GM23338 (cell line): Measurements from ENCODE around the gene COX4I2. TPM values are rescaled to one million over a fixed set of nuclear protein-coding genes. Genes with fewer than 3 reads are reported as not detected.

Source experiments
- ATAC-seq: fragments of 200-7000 bp; cut with Tn5 transposase; 3 replicates; pipeline ENCODE4 v1.9.1; 2020
- DNase-seq: peaks from one replicate; pipeline ENCODE4 v3.0.0-alpha.2; 2015; ENCODE audit warnings: low spot score
- H2AFZ ChIP-seq: fragments of 200-600 bp; sonication (generic); 2 replicates; pipeline ENCODE4 v1.8.0; 2016; ENCODE audit warnings: antibody characterized with exemption, mild to moderate bottlenecking, moderate library complexity
- H3F3A ChIP-seq: fragments of 200-600 bp; sonication (generic); replicated peaks from 2 replicates; pipeline ENCODE4 v1.8.0; 2017; ENCODE audit warnings: antibody characterized with exemption, mixed run types, low read depth
- H3K27ac ChIP-seq: fragments of 200-600 bp; sonication (generic); 2 replicates; pipeline ENCODE4 v1.6.1; 2016; ENCODE audit warnings: low read depth
- H3K27me3 ChIP-seq: fragments of 200-600 bp; sonication (generic); 2 replicates; pipeline ENCODE4 v1.8.0; 2016; ENCODE audit warnings: mild to moderate bottlenecking, mixed run types, moderate library complexity; ENCODE audit not compliant: insufficient read depth
- H3K36me3 ChIP-seq: fragments of 200-600 bp; sonication (generic); 2 replicates; pipeline ENCODE4 v1.8.0; 2016; ENCODE audit warnings: mild to moderate bottlenecking; ENCODE audit not compliant: insufficient read depth
- H3K4me1 ChIP-seq: fragments of 200-600 bp; sonication (generic); 2 replicates; pipeline ENCODE4 v1.8.0; 2016; ENCODE audit warnings: mild to moderate bottlenecking, moderate library complexity; ENCODE audit not compliant: insufficient read depth
- H3K4me2 ChIP-seq: fragments of 200-600 bp; sonication (generic); 2 replicates; pipeline ENCODE4 v1.7.1; 2017; ENCODE audit warnings: mixed run types
- H3K4me3 ChIP-seq: fragments of 200-600 bp; sonication (generic); 2 replicates; pipeline ENCODE4 v1.6.1; 2016; ENCODE audit warnings: mixed run types
- H3K79me2 ChIP-seq: fragments of 200-600 bp; sonication (generic); replicated peaks from 2 replicates; pipeline ENCODE4 v1.8.0; 2017; ENCODE audit warnings: mild to moderate bottlenecking; ENCODE audit not compliant: insufficient read depth
- H3K9me2 ChIP-seq: fragments of 200-600 bp; sonication (generic); 2 replicates; pipeline ENCODE4 v1.8.0; 2017; ENCODE audit not compliant: insufficient read depth
- H4K20me1 ChIP-seq: fragments of 200-600 bp; sonication (generic); replicated peaks from 2 replicates; pipeline ENCODE4 v1.8.0; 2017; ENCODE audit warnings: mild to moderate bottlenecking; ENCODE audit not compliant: insufficient read depth
- H3K27ac Mint-ChIP-seq: 2 replicates; pipeline ENCODE4 v1.8.0; 2020; ENCODE audit warnings: inconsistent platforms, mild to moderate bottlenecking, moderate library complexity, mixed read lengths
- H3K27me3 Mint-ChIP-seq: 3 replicates; pipeline ENCODE4 v1.8.0; 2022; ENCODE audit warnings: low read depth, mild to moderate bottlenecking, moderate library complexity, mixed read lengths, inconsistent platforms; ENCODE audit not compliant: insufficient read depth, poor library complexity
- H3K36me3 Mint-ChIP-seq: 3 replicates; pipeline ENCODE4 v1.8.0; 2021; ENCODE audit warnings: low read depth, mild to moderate bottlenecking, inconsistent platforms, moderate library complexity, mixed read lengths
- H3K4me1 Mint-ChIP-seq: 3 replicates; pipeline ENCODE4 v1.8.0; 2020; ENCODE audit warnings: mild to moderate bottlenecking, inconsistent platforms, mixed read lengths
- H3K4me3 Mint-ChIP-seq: 3 replicates; pipeline ENCODE4 v1.8.0; 2021; ENCODE audit warnings: moderate library complexity, mild to moderate bottlenecking, inconsistent platforms, mixed read lengths
- H3K9me3 Mint-ChIP-seq: 3 replicates; pipeline ENCODE4 v1.8.0; 2020; ENCODE audit warnings: moderate library complexity, mild to moderate bottlenecking, inconsistent platforms, mixed read lengths
- EZH2phosphoT487 ChIP-seq: fragments of 200-600 bp; sonication (generic); IDR thresholded peaks from one replicate; pipeline ENCODE4 v1.8.1; 2018; ENCODE audit warnings: antibody characterized with exemption; ENCODE audit not compliant: unreplicated experiment
- NANOG ChIP-seq: IDR thresholded peaks from 2 replicates; pipeline ENCODE4 v1.6.1; 2016; ENCODE audit warnings: antibody characterized with exemption, borderline replicate concordance
- STAT1 ChIP-seq: IDR thresholded peaks from one replicate; pipeline ENCODE4 v1.6.1; 2016; ENCODE audit warnings: antibody characterized with exemption; ENCODE audit not compliant: unreplicated experiment
- ZNF114 ChIP-seq: fragments of 250-450 bp; sonication (Bioruptor Pico); IDR thresholded peaks from 2 replicates; pipeline ENCODE4 v1.5.0; 2020; ENCODE audit warnings: mild to moderate bottlenecking, moderate library complexity
- polyA plus RNA-seq: library from polyadenylated mRNA; unstranded; fragments of >200 nt; fragmentation: Nextera tagmentation; extraction: Ambion mirVana; gene quantifications from 2 replicates; pipeline ENCODE4 v1.2.1, GENCODE V29; 2016
- total RNA-seq: library from RNA; depleted of rRNA; stranded (reverse); fragments of >200 nt; shearing (Covaris generic); gene quantifications from 2 replicates; pipeline ENCODE4 v1.2.3, GENCODE V29; 2014
- TF ChIP-seq, protein P1 (sequence below), 2 experiments: fragments of 200-600 bp in 1 of 2; sonication (generic) in 1 of 2; conservative IDR thresholded peaks; 2 replicates each; pipeline versions ENCODE4 v1.5.1 to v1.6.1; 2016 to 2017; ENCODE audit warnings: antibody characterized with exemption in 2 of 2, low read depth in 2 of 2, mild to moderate bottlenecking in 2 of 2, moderate library complexity in 1 of 2
- TF ChIP-seq, protein P2 (sequence below): IDR thresholded peaks from one replicate; pipeline ENCODE4 v1.6.1; 2018; ENCODE audit warnings: antibody characterized with exemption; ENCODE audit not compliant: unreplicated experiment
- TF ChIP-seq, protein P3 (sequence below): fragments of 250-450 bp; sonication (Bioruptor Pico); IDR thresholded peaks from 2 replicates; pipeline ENCODE4 v1.5.0; 2020; ENCODE audit warnings: mild to moderate bottlenecking, moderate library complexity

Gene COX4I2
- total and polyA plus RNA-seq, 2 experiments from 2014 or later: 0.63 TPM; not detected in 1

DNA sequence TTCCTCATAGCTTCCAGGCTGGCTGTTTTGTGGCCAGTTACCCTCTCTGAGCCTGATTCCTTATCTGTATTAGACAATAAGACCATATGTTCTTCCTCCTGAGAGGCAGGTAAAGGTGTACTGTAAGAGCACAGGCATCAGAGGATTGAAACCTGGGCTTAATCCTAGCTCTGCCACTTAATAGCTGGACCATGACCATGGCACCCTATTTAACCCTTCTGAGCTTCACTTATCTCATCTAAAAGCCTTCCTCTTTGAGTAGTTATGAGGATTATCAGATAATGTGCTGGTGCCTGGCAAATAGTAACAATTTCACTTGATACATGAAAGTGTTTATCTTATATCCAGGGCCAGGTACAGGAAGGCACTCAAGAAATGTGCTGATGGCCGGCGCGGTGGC is 50.1 kb downstream of the COX4I2 start:
- peaks cover 9% of the 10 kb centered on the region; the same call in 1 of the 2 replicates for H3K9me2 ChIP-seq
- ATAC-seq: no peak
- H3K36me3 Mint-ChIP-seq: peaks cover 28% of the 10 kb centered on the region

DNA sequence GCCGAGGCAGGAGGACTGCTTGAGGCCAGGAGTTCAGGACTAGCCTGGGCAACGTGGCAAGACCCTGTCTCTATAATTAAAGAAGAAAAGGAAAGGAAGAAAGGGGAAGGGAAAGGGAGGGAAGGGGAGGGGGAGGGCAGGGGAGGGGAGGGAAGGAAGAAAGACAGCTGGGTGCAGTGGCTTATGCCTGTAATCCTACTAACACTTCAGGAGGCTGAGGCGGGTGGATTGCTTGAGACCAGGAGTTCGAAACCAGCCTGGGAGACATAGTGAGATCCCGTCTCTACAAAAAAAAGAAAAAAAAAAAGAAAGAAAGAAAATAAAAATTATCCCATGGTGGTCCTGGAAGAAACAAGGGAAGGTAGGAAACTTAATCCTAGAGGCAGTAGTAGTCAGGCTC is 51.4 kb downstream of the COX4I2 start:
- Mint-ChIP-seq H3K36me3 (peaks cover 28% of the 10 kb centered on the region), H3K4me3 (no peak overlapping the region), H3K27ac (no peak overlapping the region; the same call in 1 of the 2 replicates), H3K9me3 (no peaks in the 10 kb centered on the region; the same call in 2 of the 3 replicates), H3K4me1 (peaks cover 32% of the 10 kb centered on the region), H3K27me3 (peaks cover 5% of the 10 kb centered on the region)
- peaks cover 18% of the 10 kb centered on the region for H4K20me1 ChIP-seq
- no peak overlapping the region for H3K4me2 ChIP-seq
- H3K79me2 ChIP-seq: peaks cover 76% of the 10 kb centered on the region
- no peak for ATAC-seq
- no peaks in the 10 kb centered on the region for H3K27me3 ChIP-seq
- peaks cover 9% of the 10 kb centered on the region; the same call in 1 of the 2 replicates for H3K9me2 ChIP-seq
- H2AFZ ChIP-seq: no peak overlapping the region
- H3K27ac ChIP-seq: peak overlapping the region; percentile 78; the same call in 1 of the 2 replicates
- no peak overlapping the region for H3K4me3 ChIP-seq
- H3K4me1 ChIP-seq: peaks cover 29% of the 10 kb centered on the region
- peaks cover 5% of the 10 kb centered on the region; the same call in 1 of the 2 replicates for H3K36me3 ChIP-seq
- no peak for DNase-seq
- peaks cover 22% of the 10 kb centered on the region; the same call in 1 of the 2 replicates for H3F3A ChIP-seq
- TF ChIP-seq NANOG: no peak
- TF ChIP-seq, protein P1, sequence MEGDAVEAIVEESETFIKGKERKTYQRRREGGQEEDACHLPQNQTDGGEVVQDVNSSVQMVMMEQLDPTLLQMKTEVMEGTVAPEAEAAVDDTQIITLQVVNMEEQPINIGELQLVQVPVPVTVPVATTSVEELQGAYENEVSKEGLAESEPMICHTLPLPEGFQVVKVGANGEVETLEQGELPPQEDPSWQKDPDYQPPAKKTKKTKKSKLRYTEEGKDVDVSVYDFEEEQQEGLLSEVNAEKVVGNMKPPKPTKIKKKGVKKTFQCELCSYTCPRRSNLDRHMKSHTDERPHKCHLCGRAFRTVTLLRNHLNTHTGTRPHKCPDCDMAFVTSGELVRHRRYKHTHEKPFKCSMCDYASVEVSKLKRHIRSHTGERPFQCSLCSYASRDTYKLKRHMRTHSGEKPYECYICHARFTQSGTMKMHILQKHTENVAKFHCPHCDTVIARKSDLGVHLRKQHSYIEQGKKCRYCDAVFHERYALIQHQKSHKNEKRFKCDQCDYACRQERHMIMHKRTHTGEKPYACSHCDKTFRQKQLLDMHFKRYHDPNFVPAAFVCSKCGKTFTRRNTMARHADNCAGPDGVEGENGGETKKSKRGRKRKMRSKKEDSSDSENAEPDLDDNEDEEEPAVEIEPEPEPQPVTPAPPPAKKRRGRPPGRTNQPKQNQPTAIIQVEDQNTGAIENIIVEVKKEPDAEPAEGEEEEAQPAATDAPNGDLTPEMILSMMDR (conservative IDR thresholded peaks at IDR 0.05; ENCODE audit: low read depth in 2 of 2): no peak
- TF ChIP-seq, protein P2, sequence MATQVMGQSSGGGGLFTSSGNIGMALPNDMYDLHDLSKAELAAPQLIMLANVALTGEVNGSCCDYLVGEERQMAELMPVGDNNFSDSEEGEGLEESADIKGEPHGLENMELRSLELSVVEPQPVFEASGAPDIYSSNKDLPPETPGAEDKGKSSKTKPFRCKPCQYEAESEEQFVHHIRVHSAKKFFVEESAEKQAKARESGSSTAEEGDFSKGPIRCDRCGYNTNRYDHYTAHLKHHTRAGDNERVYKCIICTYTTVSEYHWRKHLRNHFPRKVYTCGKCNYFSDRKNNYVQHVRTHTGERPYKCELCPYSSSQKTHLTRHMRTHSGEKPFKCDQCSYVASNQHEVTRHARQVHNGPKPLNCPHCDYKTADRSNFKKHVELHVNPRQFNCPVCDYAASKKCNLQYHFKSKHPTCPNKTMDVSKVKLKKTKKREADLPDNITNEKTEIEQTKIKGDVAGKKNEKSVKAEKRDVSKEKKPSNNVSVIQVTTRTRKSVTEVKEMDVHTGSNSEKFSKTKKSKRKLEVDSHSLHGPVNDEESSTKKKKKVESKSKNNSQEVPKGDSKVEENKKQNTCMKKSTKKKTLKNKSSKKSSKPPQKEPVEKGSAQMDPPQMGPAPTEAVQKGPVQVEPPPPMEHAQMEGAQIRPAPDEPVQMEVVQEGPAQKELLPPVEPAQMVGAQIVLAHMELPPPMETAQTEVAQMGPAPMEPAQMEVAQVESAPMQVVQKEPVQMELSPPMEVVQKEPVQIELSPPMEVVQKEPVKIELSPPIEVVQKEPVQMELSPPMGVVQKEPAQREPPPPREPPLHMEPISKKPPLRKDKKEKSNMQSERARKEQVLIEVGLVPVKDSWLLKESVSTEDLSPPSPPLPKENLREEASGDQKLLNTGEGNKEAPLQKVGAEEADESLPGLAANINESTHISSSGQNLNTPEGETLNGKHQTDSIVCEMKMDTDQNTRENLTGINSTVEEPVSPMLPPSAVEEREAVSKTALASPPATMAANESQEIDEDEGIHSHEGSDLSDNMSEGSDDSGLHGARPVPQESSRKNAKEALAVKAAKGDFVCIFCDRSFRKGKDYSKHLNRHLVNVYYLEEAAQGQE: no peak
- TF ChIP-seq, protein P3, sequence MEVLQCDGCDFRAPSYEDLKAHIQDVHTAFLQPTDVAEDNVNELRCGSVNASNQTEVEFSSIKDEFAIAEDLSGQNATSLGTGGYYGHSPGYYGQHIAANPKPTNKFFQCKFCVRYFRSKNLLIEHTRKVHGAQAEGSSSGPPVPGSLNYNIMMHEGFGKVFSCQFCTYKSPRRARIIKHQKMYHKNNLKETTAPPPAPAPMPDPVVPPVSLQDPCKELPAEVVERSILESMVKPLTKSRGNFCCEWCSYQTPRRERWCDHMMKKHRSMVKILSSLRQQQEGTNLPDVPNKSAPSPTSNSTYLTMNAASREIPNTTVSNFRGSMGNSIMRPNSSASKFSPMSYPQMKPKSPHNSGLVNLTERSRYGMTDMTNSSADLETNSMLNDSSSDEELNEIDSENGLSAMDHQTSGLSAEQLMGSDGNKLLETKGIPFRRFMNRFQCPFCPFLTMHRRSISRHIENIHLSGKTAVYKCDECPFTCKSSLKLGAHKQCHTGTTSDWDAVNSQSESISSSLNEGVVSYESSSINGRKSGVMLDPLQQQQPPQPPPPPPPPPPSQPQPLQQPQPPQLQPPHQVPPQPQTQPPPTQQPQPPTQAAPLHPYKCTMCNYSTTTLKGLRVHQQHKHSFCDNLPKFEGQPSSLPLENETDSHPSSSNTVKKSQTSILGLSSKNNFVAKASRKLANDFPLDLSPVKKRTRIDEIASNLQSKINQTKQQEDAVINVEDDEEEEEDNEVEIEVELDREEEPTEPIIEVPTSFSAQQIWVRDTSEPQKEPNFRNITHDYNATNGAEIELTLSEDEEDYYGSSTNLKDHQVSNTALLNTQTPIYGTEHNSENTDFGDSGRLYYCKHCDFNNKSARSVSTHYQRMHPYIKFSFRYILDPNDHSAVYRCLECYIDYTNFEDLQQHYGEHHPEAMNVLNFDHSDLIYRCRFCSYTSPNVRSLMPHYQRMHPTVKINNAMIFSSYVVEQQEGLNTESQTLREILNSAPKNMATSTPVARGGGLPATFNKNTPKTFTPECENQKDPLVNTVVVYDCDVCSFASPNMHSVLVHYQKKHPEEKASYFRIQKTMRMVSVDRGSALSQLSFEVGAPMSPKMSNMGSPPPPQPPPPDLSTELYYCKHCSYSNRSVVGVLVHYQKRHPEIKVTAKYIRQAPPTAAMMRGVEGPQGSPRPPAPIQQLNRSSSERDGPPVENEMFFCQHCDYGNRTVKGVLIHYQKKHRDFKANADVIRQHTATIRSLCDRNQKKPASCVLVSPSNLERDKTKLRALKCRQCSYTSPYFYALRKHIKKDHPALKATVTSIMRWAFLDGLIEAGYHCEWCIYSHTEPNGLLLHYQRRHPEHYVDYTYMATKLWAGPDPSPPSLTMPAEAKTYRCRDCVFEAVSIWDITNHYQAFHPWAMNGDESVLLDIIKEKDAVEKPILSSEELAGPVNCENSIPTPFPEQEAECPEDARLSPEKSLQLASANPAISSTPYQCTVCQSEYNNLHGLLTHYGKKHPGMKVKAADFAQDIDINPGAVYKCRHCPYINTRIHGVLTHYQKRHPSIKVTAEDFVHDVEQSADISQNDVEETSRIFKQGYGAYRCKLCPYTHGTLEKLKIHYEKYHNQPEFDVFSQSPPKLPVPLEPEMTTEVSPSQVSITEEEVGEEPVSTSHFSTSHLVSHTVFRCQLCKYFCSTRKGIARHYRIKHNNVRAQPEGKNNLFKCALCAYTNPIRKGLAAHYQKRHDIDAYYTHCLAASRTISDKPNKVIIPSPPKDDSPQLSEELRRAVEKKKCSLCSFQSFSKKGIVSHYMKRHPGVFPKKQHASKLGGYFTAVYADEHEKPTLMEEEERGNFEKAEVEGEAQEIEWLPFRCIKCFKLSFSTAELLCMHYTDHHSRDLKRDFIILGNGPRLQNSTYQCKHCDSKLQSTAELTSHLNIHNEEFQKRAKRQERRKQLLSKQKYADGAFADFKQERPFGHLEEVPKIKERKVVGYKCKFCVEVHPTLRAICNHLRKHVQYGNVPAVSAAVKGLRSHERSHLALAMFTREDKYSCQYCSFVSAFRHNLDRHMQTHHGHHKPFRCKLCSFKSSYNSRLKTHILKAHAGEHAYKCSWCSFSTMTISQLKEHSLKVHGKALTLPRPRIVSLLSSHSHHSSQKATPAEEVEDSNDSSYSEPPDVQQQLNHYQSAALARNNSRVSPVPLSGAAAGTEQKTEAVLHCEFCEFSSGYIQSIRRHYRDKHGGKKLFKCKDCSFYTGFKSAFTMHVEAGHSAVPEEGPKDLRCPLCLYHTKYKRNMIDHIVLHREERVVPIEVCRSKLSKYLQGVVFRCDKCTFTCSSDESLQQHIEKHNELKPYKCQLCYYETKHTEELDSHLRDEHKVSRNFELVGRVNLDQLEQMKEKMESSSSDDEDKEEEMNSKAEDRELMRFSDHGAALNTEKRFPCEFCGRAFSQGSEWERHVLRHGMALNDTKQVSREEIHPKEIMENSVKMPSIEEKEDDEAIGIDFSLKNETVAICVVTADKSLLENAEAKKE (CRISPR knock-in tag): no peak

More for the DNA sequence above, 50.1 kb downstream of the COX4I2 start:
- Histone ChIP-seq H3K27ac (peak overlapping the region; percentile 60), H3K4me3 (no peak overlapping the region), H3K36me3 (peaks cover 5% of the 10 kb centered on the region; the same call in 1 of the 2 replicates), H3K79me2 (peaks cover 78% of the 10 kb centered on the region), H3K27me3 (no peaks in the 10 kb centered on the region), H4K20me1 (peaks cover 20% of the 10 kb centered on the region), H3K4me2 (no peak overlapping the region), H3K4me1 (peaks cover 21% of the 10 kb centered on the region), H2AFZ (no peak overlapping the region), H3F3A (peaks cover 30% of the 10 kb centered on the region; the same call in 1 of the 2 replicates)
- no peak overlapping the region for H3K27ac Mint-ChIP-seq
- TF ChIP-seq STAT1 (no peak), ZNF114 (CRISPR knock-in tag) (no peak), EZH2phosphoT487 (no peak)
- TF ChIP-seq, protein P1 (conservative IDR thresholded peaks at IDR 0.05; ENCODE audit: low read depth in 2 of 2): no peak
- no peak overlapping the region for H3K4me3 Mint-ChIP-seq
- no peaks in the 10 kb centered on the region; the same call in 2 of the 3 replicates for H3K9me3 Mint-ChIP-seq
- H3K27me3 Mint-ChIP-seq: peaks cover 3% of the 10 kb centered on the region
- H3K4me1 Mint-ChIP-seq: peaks cover 22% of the 10 kb centered on the region
- DNase-seq: no peak
